ENCODE data around the gene CRTAP.

The CRTAP gene

DNA sequence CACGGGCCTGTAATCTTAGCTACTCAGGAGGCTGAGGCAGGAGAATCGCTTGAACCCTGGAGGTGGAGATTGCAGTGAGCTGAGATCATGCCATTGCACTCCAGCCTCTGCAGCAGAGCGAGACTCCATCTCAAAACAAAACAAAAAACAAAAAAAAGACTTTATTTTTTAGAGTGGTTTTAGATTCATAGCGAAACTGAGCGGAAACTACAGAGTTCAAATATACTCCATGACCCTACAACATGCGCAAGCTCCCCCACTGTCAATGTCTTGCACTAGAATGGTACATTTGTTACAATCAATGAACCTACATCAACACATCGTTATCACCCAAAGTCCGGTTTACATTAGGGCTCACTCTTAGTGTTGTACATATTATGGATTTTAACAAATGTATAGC lies 2.2 kb upstream of the CRTAP start:
- TF ChIP-seq, protein P1, sequence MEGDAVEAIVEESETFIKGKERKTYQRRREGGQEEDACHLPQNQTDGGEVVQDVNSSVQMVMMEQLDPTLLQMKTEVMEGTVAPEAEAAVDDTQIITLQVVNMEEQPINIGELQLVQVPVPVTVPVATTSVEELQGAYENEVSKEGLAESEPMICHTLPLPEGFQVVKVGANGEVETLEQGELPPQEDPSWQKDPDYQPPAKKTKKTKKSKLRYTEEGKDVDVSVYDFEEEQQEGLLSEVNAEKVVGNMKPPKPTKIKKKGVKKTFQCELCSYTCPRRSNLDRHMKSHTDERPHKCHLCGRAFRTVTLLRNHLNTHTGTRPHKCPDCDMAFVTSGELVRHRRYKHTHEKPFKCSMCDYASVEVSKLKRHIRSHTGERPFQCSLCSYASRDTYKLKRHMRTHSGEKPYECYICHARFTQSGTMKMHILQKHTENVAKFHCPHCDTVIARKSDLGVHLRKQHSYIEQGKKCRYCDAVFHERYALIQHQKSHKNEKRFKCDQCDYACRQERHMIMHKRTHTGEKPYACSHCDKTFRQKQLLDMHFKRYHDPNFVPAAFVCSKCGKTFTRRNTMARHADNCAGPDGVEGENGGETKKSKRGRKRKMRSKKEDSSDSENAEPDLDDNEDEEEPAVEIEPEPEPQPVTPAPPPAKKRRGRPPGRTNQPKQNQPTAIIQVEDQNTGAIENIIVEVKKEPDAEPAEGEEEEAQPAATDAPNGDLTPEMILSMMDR (conservative IDR thresholded peaks at IDR 0.05; ENCODE audit: low read length), result no peak
- no peak for TF ChIP-seq EZH2phosphoT487 (IDR thresholded peaks at IDR 0.05; ENCODE audit: borderline replicate concordance)
- no peak overlapping the region for H3K4me3 ChIP-seq (ENCODE audit: low read length, poor library complexity, severe bottlenecking)
- peaks cover 13% of the 10 kb centered on the region for H4K20me1 ChIP-seq (ENCODE audit: insufficient read depth, low read length, poor library complexity, severe bottlenecking)
- no peaks in the 10 kb centered on the region for H3K36me3 ChIP-seq (ENCODE audit: insufficient read depth, low read length)
- H2AFZ ChIP-seq (ENCODE audit: low read length), result no peak overlapping the region
- H3K4me2 ChIP-seq (ENCODE audit: low read depth, low read length, poor library complexity, severe bottlenecking), result no peak overlapping the region
- H3K79me2 ChIP-seq (ENCODE audit: insufficient read depth, low read length), result peaks cover 19% of the 10 kb centered on the region; the same call in 1 of the 2 replicates
- no peaks in the 10 kb centered on the region for H3K9me3 ChIP-seq (ENCODE audit: insufficient read depth, low read depth, low read length)
- no peak overlapping the region for H3K9ac ChIP-seq (ENCODE audit: low read depth, low read length, poor library complexity, severe bottlenecking)
- no peaks in the 10 kb centered on the region for H3K27me3 ChIP-seq (ENCODE audit: insufficient read depth, low read length, poor library complexity, severe bottlenecking)
- H3K9me2 ChIP-seq (replicated peaks; ENCODE audit: low read depth, low read length), result no peaks in the 10 kb centered on the region
- peaks cover 27% of the 10 kb centered on the region for H3K4me1 ChIP-seq (ENCODE audit: insufficient read depth, low read length, poor library complexity, severe bottlenecking)
- H3F3A ChIP-seq (ENCODE audit: low read depth), result peaks cover 4% of the 10 kb centered on the region

DNA sequence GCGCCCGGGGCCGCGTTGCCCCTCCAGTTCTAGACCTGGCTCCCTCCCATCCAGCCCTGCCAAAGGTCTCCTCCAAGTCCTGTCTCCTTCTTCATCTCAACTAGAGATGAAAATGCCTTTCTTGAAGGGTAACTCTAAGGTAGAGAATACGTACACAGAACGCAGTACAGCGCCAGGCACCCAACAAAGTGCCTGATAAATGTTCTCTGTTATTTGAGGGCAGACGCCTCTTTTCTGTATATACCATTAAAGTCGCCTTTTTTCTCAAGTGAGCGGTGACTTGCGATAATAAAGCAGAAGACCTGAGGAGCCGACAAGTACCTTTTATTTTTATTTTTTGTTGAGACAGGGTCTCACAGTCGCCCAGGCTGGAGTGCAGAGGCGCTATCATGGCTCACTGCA lies 809 bp downstream of the CRTAP start:
- peaks cover 52% of the 10 kb centered on the region for H3K4me1 ChIP-seq (ENCODE audit: insufficient read depth, low read length, poor library complexity, severe bottlenecking)
- no peak for TF ChIP-seq EZH2phosphoT487 (IDR thresholded peaks at IDR 0.05; ENCODE audit: borderline replicate concordance)
- H3K79me2 ChIP-seq (ENCODE audit: insufficient read depth, low read length), result peaks cover 29% of the 10 kb centered on the region; the same call in 1 of the 2 replicates
- H3K9ac ChIP-seq (ENCODE audit: low read depth, low read length, poor library complexity, severe bottlenecking), result peak overlapping the region; percentile 84
- no peaks in the 10 kb centered on the region for H3K9me3 ChIP-seq (ENCODE audit: insufficient read depth, low read depth, low read length)
- H3K36me3 ChIP-seq (ENCODE audit: insufficient read depth, low read length), result no peaks in the 10 kb centered on the region
- H4K20me1 ChIP-seq (ENCODE audit: insufficient read depth, low read length, poor library complexity, severe bottlenecking), result peaks cover 13% of the 10 kb centered on the region
- H3F3A ChIP-seq (ENCODE audit: low read depth), result peaks cover 4% of the 10 kb centered on the region
- H3K4me3 ChIP-seq (ENCODE audit: low read length, poor library complexity, severe bottlenecking), result peak overlapping the region; percentile 87
- peak overlapping the region; percentile 88 for H3K4me2 ChIP-seq (ENCODE audit: low read depth, low read length, poor library complexity, severe bottlenecking)
- H3K9me2 ChIP-seq (replicated peaks; ENCODE audit: low read depth, low read length), result no peaks in the 10 kb centered on the region
- H3K27me3 ChIP-seq (ENCODE audit: insufficient read depth, low read length, poor library complexity, severe bottlenecking), result no peaks in the 10 kb centered on the region
- H2AFZ ChIP-seq (ENCODE audit: low read length), result no peak overlapping the region

DNA sequence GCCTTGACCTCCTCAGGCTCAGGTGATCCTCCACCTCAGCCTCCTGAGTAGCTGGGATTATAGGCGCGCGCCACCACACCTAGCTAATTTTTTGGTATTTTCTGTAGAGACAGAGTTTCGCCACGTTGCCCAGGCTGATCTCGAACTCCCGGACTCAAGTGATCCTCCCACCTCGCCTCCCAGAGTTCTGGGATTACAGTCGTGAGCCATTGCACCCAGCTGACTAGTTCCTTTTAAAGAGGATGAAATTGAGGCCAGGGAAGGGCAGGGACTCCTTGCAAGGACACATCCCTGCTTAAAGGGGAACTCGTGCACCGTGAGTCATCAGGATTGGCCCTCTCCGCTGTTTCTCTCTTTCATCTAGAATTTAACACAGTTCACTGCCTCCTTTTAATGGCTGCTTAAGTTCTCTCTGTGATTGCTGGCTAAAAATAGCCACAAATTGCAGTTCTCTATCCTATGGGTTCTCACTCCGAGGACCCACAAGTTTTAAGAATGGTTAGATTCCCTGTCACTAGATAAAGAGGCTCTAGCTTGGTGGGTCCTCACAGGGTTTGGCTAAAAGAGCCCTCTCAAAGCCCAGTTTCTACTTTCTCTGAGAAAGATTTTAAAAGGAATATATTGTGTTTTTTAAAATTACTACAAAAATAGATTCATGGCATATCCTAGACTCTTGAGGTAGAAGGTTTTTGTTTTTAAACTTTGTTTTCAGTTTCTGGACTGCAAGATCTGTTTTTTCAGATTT lies 1.4 kb downstream of the CRTAP start:
- H3K4me1 ChIP-seq (ENCODE audit: insufficient read depth, low read length, poor library complexity, severe bottlenecking), result peaks cover 57% of the 10 kb centered on the region
- TF ChIP-seq EZH2phosphoT487 (IDR thresholded peaks at IDR 0.05; ENCODE audit: borderline replicate concordance), result no peak
- TF ChIP-seq, protein P1 (conservative IDR thresholded peaks at IDR 0.05; ENCODE audit: low read length), result no peak
- H4K20me1 ChIP-seq (ENCODE audit: insufficient read depth, low read length, poor library complexity, severe bottlenecking), result peaks cover 13% of the 10 kb centered on the region
- H3K9me3 ChIP-seq (ENCODE audit: insufficient read depth, low read depth, low read length), result no peaks in the 10 kb centered on the region
- no peaks in the 10 kb centered on the region; the same call in 1 of the 2 replicates for H3K36me3 ChIP-seq (ENCODE audit: insufficient read depth, low read length)
- H3K9me2 ChIP-seq (replicated peaks; ENCODE audit: low read depth, low read length), result no peaks in the 10 kb centered on the region
- no peaks in the 10 kb centered on the region for H3K27me3 ChIP-seq (ENCODE audit: insufficient read depth, low read length, poor library complexity, severe bottlenecking)
- H3K79me2 ChIP-seq (ENCODE audit: insufficient read depth, low read length), result peaks cover 32% of the 10 kb centered on the region; the same call in 1 of the 2 replicates
- H3K9ac ChIP-seq (ENCODE audit: low read depth, low read length, poor library complexity, severe bottlenecking), result peak overlapping the region; percentile 84
- peak overlapping the region; percentile 88 for H3K4me2 ChIP-seq (ENCODE audit: low read depth, low read length, poor library complexity, severe bottlenecking)
- H3F3A ChIP-seq (ENCODE audit: low read depth), result peaks cover 4% of the 10 kb centered on the region
- H3K4me3 ChIP-seq (ENCODE audit: low read length, poor library complexity, severe bottlenecking), result peak overlapping the region; percentile 87
- H2AFZ ChIP-seq (ENCODE audit: low read length), result no peak overlapping the region
